ENCODE results near the gene BAD. TPM values are rescaled to one million over a fixed set of nuclear protein-coding genes. Genes with fewer than 3 reads are reported as not detected.

The BAD gene
- total RNA-seq, 1 experiment from 2014 or later: 23.3 TPM

DNA sequence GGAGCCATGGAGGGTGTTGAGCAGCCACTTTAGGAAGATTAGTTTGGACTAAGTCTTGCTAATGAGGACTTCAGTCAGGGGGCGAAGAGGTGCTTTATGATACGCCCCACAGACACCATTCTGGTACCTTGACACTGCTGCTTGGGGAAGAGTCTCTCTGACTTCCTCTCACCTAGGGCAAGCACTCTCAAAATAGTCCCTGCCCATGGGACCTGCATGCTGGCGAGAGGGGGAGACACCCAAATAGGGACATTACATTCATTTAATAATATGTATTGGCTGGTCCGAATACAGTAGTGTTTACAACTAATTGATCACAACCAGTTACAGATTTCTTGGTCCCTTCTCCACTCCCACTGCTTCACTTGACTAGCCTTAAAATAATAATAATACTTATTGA lies 11.3 kb upstream of the BAD start:
- no peak overlapping the region for H3K4me3 Mint-ChIP-seq
- Histone ChIP-seq H2AK5ac (ENCODE audit: insufficient read length, low read length) (no peak overlapping the region), H2BK120ac (ENCODE audit: low read depth, low read length, poor library complexity, severe bottlenecking) (no peak overlapping the region), H3K27ac (ENCODE audit: insufficient read length, low read depth, low read length) (no peak overlapping the region), H3K14ac (ENCODE audit: insufficient read depth, low read length) (no peak overlapping the region), H3K79me2 (ENCODE audit: insufficient read depth, low read length) (no peaks in the 10 kb centered on the region), H2AFZ (ENCODE audit: low read length) (no peak overlapping the region), H2BK12ac (ENCODE audit: insufficient read length, low read depth, low read length) (no peak overlapping the region), H3K23me2 (ENCODE audit: insufficient read length, low read depth, low read length, poor library complexity, severe bottlenecking) (peaks cover 13% of the 10 kb centered on the region), H3K4me1 (ENCODE audit: insufficient read depth, low read length) (no peaks in the 10 kb centered on the region), H3K27me3 (ENCODE audit: insufficient read depth, low read length) (peaks cover 93% of the 10 kb centered on the region), H3K9me3 (ENCODE audit: control insufficient read depth, low read depth, low read length) (no peaks in the 10 kb centered on the region), H3K23ac (ENCODE audit: insufficient read length, low read depth, low read length) (no peak overlapping the region), H3K79me1 (ENCODE audit: insufficient read depth, low read depth, low read length, poor library complexity, severe bottlenecking) (no peaks in the 10 kb centered on the region), H3K18ac (ENCODE audit: insufficient read length, low read depth, low read length) (no peak overlapping the region), H3K4me2 (ENCODE audit: insufficient read depth, insufficient read length, low read length) (no peak overlapping the region), H4K20me1 (ENCODE audit: control insufficient read depth, insufficient read depth, insufficient read length) (no peaks in the 10 kb centered on the region), H3K4ac (ENCODE audit: low read depth, low read length) (no peak overlapping the region), H4K5ac (ENCODE audit: insufficient read length, low read depth, low read length) (no peak overlapping the region), H2BK20ac (ENCODE audit: low read depth, low read length, poor library complexity, severe bottlenecking) (no peak overlapping the region), H4K8ac (replicated peaks; ENCODE audit: insufficient read length, low read depth, low read length) (no peak overlapping the region), H3K56ac (ENCODE audit: insufficient read length, low read depth, low read length) (no peak overlapping the region), H2BK5ac (ENCODE audit: insufficient read length, low read length) (no peak overlapping the region), H4K91ac (ENCODE audit: insufficient read length, low read depth, low read length) (no peak overlapping the region), H3K9ac (ENCODE audit: extremely low read depth, insufficient read length, low read length) (no peak overlapping the region), H2BK15ac (ENCODE audit: low read depth, low read length) (no peak overlapping the region), H3T11ph (ENCODE audit: low read length) (no peak overlapping the region)
- peaks cover 0 to 3% of the 10 kb centered on the region in 2 experiments; a peak in 3 of 5 replicates for H3K9me3 Mint-ChIP-seq
- TF ChIP-seq, protein P1, sequence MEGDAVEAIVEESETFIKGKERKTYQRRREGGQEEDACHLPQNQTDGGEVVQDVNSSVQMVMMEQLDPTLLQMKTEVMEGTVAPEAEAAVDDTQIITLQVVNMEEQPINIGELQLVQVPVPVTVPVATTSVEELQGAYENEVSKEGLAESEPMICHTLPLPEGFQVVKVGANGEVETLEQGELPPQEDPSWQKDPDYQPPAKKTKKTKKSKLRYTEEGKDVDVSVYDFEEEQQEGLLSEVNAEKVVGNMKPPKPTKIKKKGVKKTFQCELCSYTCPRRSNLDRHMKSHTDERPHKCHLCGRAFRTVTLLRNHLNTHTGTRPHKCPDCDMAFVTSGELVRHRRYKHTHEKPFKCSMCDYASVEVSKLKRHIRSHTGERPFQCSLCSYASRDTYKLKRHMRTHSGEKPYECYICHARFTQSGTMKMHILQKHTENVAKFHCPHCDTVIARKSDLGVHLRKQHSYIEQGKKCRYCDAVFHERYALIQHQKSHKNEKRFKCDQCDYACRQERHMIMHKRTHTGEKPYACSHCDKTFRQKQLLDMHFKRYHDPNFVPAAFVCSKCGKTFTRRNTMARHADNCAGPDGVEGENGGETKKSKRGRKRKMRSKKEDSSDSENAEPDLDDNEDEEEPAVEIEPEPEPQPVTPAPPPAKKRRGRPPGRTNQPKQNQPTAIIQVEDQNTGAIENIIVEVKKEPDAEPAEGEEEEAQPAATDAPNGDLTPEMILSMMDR (conservative IDR thresholded peaks at IDR 0.05): no peak
- WGBS (ENCODE audit: extremely low coverage, insufficient read length, low lambda C conversion rate): no CpG with 5 or more reads among the region's 4 CpGs
- H3K27ac Mint-ChIP-seq: no peak overlapping the region
- peaks cover 93% of the 10 kb centered on the region for H3K27me3 Mint-ChIP-seq (ENCODE audit: low read depth)
- peaks cover 8 to 26% of the 10 kb centered on the region in 2 experiments for H3K4me1 Mint-ChIP-seq
- peaks cover 0 to under 1% (median 0%) of the 10 kb centered on the region in 3 experiments; a peak in 1 of 7 replicates for H3K36me3 Mint-ChIP-seq (ENCODE audit: insufficient read depth in 1 of 3, low read depth in 3 of 3)
- DNase-seq: no peak
